ENCODE data around the gene SETBP1. TPM values are rescaled to one million over a fixed set of nuclear protein-coding genes. Genes with fewer than 3 reads are reported as not detected.

Gene SETBP1
- polyA plus RNA-seq, 4 donors, result 30.6 to 51.3 (median 32.5) TPM

DNA sequence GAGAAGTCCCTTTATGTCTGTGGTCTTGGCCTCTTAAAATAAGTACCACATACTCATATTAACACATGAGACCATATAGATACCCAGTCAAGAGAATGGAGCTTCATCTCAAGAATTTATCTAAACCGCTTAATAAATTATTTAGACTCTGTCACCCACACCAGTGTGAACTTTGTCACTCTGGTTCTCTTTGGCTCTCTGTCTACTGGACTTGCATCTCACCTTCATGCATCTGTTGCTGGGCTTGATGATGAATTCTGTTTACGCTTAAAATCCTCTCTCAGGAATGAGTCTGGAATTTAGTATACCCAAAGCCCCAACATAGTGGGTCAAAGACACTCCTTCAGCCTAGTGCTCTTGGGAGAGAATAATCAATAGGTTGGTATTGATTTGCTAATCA, 73.9 kb downstream of the SETBP1 start:
- DNase-seq (ENCODE audit: low read depth in 4 of 4, low spot score in 3 of 4), result no peak

DNA sequence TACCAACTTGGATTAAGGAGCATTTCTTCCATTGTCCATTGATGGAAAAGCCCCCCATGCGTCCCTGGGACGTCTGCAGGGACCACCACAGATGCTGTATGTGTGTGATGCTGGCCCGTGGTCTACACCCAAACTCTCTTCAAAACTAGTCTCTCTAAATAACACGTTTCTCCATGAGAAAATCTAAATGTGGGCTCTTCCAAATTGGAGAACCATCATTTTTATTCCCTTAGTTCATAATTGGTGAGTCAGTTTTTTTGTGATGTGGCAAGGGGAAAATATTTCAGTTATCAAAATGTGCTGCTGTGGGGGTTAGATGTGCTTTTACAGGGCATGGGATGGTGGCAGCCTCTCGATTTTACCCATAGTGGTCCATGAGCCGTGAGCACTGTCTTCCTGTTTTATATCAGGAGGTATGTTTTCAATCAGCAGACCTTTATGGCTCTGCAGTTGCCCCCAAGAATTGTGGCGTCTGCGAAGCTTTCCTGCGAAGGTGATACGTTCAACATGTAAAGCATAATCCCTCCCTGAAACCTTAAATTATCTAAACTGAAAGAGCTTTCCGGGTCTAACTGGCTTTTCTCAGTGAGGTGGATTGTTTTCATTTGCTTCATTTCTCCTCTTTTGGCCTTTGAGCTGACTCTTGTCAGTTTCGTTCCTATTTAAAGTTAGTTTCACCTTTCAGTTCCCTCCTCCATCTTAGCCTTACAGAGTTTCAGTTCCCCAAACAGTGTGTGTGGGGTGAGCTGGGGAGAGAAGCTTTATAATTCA, 78.4 kb downstream of the SETBP1 start:
- DNase-seq (ENCODE audit: low read depth in 4 of 4, low spot score in 3 of 4), result no peak

DNA sequence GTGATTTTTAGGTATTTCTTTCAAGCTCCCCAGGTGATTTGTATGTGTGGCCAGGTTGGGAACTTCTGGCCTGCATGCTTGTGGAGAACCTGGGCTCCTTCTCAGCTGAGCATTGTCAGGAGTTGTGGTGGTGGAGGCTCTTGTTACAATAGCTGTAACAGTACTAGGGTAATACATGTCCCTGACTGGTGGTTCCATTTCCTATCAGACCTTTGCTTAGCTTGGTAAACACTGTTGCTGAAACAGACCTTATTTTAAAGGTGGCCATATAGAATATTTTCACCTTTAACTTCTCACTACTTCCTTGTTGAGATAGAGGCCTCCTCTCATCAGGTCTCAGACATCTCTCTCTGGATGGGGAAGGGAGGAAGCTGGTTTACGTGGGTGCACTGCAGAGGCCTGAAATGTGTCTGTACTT, 79.2 kb downstream of the SETBP1 start:
- DNase-seq (ENCODE audit: low read depth in 4 of 4, low spot score in 3 of 4), result no peak

DNA sequence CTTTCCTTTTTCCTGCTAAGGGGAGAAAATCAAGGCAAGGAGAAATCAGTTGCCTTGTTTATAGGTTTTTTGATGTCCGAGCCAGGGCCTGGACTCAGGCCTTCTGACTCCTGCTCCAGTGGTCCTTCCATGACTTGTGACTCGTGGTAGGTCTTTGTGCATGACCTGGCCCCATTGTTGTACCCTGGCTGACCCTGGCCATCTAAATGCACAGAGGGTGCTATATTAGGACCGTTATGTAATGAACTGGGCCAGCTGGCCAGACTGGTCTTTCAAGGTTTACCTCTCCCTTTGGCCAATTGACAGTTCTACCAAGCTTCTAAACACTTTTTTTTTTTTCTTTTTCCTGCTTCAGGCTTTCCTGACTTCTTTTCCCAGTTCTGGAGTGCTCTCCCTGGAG, 81.1 kb downstream of the SETBP1 start:
- DNase-seq (ENCODE audit: low read depth in 4 of 4, low spot score in 3 of 4), result no peak

DNA sequence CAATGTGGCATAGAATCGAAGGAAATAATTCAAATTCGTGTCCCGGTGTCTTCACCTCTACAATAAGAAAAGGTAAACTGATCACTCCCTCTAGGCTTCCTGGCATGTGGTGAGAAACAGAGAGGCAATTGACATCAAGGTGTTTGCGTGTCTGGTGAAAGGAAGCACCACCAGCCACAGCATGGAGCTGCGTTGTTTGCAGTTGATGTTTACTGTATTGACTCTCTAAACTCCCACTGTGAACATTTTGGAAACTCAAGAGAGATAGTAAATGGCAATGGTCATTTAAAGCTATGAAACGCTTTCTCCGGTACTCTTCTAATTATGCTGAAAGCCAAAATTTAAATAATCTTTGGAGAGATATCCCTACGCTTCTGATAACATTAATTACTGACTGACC, 82.6 kb downstream of the SETBP1 start:
- no peak for DNase-seq (ENCODE audit: low read depth in 4 of 4, low spot score in 3 of 4)

DNA sequence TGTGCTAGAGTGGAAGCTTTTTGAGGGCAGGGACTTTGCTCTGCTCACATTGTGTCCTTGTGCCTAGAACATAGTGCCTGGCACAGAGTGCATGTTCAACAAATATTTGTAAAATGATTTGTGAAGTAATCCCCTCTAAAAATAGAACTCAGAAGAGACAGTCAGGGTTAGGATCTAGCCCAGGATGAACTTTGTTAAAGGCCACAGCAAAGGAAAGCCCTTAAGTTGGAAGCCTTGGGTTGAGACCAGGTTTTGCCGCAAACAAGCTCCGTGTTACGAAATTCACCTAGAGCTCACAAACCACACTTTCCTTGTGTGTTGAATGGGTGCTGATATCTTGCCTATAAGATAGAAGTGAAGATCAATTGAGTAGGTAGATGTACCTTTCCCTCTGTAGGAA, 84.2 kb downstream of the SETBP1 start:
- no peak for DNase-seq (ENCODE audit: low read depth in 4 of 4, low spot score in 3 of 4)

DNA sequence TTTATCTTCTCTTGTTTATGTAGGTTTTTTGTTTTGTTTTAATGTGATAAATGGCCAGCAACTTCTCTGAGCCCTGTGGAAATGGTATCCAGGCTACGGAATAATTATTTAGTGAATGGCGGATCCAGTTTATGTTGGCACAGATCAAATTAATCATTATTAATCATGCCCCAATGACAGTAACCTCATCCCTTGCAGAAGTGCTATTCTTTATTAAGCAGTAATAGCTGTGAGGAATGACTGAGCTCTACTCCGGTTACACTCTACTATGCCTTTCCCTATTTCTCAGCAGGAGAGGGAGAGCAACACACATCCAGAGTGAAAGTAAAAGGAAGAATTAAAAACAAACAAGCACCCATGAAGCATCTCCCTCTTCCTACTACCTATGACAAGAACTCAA, 84.8 kb downstream of the SETBP1 start:
- DNase-seq (ENCODE audit: low read depth in 4 of 4, low spot score in 3 of 4), result no peak

DNA sequence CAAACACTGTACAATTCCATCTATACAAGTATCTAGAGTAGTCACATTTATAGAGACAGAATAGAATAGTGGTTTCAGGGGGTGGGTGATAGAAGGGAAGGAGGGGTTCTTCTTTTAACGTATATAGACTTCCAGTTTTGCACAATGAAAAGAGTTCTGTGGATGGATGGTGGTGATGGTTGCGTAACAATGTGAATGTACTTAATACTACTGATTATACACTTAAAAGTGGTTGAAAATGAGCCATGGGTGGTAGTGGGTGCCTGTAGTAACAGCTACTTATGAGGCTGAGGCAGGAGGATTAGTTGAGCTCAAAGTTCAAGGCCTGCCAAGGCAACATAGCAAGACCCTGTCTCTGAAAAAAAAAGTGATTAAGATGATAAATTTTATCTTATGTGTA, 85.8 kb downstream of the SETBP1 start:
- no peak for DNase-seq (ENCODE audit: low read depth in 4 of 4, low spot score in 3 of 4)

DNA sequence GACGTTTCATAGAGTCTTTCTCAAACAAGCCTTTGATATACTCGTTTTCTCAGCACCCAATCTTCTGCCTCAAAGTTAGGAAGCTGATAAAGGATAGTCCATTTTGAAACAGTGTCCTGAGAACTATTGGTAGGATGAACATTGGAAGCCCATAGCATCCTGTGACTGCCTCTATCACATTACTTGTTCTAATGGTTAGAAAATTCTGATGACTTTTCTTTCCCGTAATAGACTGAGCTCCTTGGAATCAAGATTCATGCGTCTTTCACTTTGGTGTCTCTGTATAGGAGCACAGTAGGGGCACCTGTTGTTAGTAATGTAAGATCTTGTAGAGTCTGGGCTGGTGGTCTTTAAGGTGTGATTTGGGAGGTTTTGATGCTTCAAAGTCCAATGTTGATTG, 87.1 kb downstream of the SETBP1 start:
- no peak for DNase-seq (ENCODE audit: low read depth in 4 of 4, low spot score in 3 of 4)

DNA sequence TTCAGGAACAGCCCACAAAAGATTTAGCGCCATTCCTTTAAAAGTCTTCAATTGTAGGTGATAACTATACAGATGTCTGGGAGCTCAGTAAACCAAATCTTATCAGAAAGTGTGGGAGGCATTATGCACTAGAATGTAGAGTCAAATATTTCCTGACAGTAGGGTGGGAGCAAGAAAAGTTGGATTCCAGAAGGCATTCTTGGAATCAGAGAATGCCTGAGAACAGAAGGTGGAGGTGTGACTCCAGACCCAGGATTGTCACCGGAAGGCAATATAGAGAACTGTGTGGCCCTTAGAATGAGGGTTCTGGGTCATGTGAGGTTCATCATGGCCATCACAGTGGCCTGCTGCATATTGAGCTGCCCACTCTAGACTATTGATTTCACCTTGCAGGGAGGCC, 90.0 kb downstream of the SETBP1 start:
- no peak for DNase-seq (ENCODE audit: low read depth in 4 of 4, low spot score in 3 of 4)

DNA sequence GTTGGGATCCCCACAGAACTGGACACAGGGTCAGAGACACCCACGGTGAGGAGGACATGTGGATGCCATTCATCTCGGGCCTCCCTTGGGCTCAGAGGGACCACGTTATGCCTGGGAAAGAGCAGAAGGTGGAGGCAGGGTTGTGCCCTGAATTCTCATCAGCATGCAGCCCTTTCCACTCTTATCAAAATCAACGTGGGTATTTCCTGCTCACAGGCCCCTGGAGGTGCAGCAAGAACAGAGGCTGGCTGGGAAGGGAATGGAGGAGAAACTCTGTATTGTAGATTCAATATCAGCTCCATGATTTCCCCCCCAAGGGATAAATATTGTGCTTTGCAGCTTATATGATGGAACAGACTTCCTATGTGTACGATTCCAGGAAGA, 90.9 kb downstream of the SETBP1 start:
- DNase-seq (ENCODE audit: low read depth in 4 of 4, low spot score in 3 of 4), result no peak

DNA sequence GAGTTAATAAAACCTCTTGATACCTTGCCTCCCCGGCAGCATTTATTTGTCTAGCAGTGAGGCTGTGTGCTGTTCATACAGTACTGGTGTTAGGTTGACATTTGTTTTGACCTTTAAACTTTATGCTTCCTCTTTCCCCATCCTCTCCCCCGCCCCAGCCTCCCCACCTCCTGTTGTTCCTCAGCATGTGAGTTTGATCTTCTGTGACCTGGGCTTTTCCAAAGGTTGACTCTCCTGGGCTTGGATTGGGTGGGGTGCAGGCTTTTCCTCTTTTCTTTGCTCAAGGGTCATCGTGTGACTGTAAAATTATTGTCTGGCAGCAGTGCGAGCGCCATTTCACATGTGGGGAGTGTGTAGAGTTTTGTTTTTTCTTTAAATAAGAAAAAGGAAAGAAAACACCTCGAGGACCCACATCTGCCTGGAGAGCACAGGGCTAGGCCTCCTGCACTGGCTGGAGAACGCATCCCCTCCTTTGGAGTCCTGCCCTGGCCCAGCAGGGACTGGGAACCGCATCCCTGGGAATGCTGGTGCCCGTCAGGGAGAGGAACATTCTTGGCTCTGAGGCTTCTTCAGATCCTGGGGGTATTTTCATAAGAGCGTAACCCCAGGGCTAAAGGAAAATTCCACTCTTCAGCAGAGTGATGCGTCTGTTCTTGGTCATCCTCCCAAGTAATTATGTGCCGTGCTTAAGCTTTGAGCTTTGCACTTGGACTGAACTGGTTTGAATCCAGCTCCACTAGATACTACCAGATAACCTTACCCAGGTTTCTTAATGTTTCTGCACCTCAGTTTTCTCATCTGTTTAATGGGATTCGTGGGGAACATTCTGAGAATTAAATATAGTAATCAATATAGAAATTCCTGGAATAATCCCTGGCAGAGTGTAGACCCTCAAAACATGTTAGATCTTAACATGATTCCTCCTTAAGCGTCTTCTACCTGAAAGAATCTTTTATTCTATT, 91.5 kb downstream of the SETBP1 start:
- DNase-seq (ENCODE audit: low read depth in 4 of 4, low spot score in 3 of 4), result no peak

DNA sequence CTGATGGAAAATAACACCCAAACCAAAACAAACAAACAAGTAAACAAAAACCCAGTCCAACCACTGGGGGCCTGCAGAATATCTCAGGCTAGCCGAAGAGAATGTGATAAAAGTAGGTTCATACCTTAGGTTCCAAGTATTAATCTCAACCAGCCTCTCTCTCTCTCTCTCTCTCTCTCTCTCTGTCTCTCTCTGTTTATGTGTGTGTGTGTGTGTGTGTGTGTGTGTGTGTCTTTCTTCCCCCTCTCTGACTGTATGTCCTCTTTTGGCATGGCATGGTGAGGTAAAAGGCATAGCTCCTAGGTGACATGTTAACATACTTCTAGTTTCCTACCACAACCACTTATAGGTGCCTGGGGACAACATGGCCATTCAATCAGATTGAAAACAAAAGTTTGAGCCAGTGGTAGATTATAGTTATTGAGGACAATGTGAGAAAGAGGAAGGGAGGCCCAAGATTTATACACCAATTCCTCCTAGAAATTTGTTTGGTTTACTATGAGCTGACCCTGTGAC, 93.0 kb downstream of the SETBP1 start:
- DNase-seq (ENCODE audit: low read depth in 4 of 4, low spot score in 3 of 4), result no peak

DNA sequence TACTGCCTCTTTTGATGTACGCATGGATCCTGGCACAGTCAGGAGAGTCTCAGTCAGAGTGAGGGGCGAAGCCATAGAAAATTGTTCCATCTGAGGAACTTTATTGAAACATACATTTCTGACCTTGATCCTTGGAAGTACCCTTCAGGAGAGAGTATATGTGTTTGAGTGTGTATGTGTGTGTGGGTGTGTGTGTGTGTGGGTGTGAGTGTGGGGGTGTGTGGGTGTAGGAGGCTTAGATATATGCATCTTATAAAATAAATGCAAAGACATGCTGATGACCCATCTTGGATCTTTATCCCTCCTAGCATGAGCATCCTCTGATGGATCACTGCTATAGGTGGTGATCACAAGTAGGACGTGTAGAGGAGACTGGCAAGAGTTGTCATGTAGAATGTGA, 93.5 kb downstream of the SETBP1 start:
- no peak for DNase-seq (ENCODE audit: low read depth in 4 of 4, low spot score in 3 of 4)

DNA sequence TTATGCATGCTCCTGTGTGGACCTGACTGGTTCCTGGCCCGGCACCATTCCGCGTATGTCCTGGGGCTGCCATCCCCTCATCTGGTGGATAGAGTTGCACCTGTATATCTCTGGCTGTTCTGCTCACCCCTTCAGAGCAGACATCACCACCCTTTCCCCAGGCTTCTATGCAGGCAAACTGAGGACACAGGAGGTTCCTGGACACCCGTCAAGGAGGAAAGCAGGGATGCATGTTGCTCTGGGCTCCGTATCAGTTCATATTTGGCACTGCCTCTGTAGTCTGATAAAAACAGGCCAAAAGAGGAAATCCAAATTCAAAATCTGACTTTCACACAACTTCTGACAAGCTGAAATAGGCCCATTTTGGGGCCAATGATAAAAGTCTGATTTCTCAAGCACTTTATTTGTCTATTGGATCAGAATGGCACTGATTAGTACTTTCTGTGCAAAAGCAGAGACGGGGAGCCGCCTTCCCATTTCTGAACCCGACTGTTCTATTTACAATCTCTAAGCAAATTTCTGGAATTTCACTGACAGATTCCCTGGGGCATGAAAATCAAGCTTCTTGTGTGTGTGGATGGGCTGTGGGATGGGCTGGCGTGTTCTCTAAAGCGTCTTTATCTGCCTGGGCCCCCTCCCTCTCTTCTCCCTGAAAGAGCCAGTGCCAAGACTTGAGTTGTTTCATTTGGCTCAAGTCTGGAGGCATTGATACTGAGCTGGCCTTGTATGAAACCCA, 96.9 kb downstream of the SETBP1 start:
- DNase-seq (ENCODE audit: low read depth in 4 of 4, low spot score in 3 of 4), result no peak

DNA sequence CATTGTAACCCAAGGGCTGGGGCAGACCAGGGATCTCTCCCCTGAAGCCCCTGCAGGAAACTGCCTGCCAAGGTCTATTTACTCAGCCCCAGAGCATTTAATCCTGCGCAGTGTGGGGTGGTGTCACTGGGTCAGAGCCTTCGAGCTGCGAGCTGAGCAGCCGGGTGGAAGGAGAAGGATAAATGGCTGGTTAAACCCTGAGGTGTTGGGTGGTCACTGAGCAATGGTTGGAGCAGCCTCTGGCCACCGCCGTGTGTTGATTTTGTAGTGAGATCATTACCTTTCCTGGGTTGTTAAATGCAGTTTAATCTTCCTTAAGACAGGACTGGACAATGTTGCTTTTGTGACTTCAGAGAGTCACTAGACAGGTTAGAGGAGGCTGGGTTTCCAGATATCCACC, 98.1 kb downstream of the SETBP1 start:
- no peak for DNase-seq (ENCODE audit: low read depth in 4 of 4, low spot score in 3 of 4)

DNA sequence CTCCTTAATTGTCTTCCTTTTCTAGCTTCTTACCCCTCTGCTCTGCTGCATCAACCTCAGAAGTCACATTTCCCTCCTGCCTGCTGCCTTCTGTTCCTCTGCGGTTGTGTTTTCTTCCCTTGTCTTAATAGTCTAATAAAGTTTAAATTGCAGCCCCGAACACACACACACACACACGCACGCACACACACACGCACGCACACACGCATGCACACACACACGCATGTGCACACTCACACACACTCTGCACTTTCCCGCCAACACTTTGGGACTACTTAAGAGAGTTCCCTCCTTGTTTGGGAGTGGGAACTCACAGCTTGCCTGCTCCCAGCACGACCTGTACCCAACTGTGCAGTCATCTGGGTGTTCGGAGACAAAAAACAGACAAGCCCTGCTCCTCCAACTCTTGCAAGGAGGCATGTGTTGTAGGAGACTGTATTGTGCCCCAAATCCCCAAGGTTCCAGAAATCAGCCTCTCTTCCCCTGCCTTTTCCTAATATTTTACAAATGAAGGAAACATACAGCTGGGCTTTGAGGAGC, 99.1 kb downstream of the SETBP1 start:
- DNase-seq (ENCODE audit: low read depth in 4 of 4, low spot score in 3 of 4), result no peak

DNA sequence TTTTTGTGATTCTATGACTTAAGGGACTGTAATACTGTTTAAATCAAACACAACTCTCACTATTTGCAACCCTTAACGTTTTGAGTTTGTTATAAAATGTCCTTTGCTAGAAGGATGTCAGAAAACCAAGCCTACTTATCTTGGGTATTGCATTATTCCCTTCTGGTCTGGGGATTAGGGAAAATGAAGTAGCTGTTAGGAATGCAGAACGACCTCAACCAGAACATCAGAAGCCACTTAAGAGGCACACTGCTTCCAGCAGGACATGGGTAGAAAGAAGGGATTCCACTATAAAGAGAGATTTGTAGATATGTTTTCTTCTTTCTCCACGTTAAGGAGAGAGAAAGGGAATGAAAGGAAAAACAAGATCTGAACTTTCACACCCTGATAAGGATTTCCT, 101.2 kb downstream of the SETBP1 start:
- no peak for DNase-seq (ENCODE audit: low read depth in 4 of 4, low spot score in 3 of 4)

DNA sequence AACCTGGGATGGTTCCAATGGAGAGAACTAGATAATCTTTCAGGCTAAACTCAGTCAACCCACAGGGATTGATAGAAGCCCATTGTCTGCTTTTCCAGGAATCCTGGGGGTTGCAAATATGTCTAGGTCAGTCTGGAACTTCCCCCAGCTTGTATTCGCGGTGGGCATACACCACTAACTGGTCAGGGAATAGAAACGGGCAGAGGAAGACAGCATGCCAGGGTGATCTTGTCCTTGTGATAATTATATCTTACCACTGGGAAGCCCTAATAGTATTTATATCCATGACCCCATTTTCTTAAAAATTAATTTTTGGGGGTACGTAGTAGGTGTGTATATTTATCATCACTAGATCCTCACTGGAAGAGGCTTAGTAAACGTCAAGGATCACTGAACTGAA, 101.9 kb downstream of the SETBP1 start:
- no peak for DNase-seq (ENCODE audit: low read depth in 4 of 4, low spot score in 3 of 4)

DNA sequence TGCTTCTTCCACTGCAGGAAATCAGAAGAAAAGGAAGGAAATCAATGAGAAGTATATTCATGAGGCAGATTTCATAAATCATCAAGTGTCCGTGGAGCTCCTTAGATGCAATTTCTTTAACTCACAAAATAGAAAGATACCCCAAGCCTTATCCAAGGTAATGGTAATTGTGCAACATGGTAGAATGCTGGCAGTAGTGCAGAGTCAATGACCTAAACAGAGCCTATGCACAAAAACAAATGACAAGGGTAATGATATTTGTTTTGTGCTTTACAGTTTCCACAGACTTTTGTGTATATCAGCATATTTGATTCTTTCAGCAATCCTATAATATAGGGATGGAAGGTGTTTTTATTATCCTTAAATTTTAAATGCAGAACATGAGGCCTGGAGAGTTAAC, 102.7 kb downstream of the SETBP1 start:
- DNase-seq (ENCODE audit: low read depth in 4 of 4, low spot score in 3 of 4), result no peak

DNA sequence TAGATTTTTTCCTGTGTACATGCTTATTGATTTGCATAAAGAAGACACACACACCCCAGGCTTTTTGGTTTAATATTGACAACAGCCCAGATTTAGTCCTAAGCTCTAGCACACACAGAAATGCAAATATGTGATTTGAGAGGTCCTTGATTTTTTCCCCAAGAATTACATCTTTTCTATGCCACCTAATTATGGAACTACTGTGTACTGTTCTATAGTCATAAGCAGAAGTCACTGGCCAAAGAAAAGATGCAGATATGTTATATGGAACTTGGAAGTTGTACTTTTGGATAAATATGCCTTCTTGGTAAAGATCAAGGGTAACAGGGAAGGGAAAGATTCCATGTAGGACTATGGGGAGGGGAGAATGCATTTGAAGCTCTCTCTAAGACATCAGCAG, 105.6 kb downstream of the SETBP1 start:
- no peak for DNase-seq (ENCODE audit: low read depth in 4 of 4, low spot score in 3 of 4)

Data from left renal pelvis (tissue), 4 donors.